Esophagus mucosa (tissue), 1 donor: Measurements from ENCODE around the gene CROCC. TPM values are rescaled to one million over a fixed set of nuclear protein-coding genes. Genes with fewer than 3 reads are reported as not detected.
"Not testable (repeated sequence)": the region's sequence is repeated elsewhere in the genome, so short reads cannot be mapped to it uniquely, and the experiment has no call there.

Experiments
- ATAC-seq: fragments of 200-7000 bp; cut with Tn5 transposase; one replicate; pipeline ENCODE4 v1.9.1; 2020
- total RNA-seq: library from RNA; stranded (reverse); gene quantifications from one replicate; pipeline ENCODE4 v1.2.4, GENCODE V29; 2023
- donor health status: DM: yes; HTN: yes; CAD: no.

The CROCC gene, protein sequence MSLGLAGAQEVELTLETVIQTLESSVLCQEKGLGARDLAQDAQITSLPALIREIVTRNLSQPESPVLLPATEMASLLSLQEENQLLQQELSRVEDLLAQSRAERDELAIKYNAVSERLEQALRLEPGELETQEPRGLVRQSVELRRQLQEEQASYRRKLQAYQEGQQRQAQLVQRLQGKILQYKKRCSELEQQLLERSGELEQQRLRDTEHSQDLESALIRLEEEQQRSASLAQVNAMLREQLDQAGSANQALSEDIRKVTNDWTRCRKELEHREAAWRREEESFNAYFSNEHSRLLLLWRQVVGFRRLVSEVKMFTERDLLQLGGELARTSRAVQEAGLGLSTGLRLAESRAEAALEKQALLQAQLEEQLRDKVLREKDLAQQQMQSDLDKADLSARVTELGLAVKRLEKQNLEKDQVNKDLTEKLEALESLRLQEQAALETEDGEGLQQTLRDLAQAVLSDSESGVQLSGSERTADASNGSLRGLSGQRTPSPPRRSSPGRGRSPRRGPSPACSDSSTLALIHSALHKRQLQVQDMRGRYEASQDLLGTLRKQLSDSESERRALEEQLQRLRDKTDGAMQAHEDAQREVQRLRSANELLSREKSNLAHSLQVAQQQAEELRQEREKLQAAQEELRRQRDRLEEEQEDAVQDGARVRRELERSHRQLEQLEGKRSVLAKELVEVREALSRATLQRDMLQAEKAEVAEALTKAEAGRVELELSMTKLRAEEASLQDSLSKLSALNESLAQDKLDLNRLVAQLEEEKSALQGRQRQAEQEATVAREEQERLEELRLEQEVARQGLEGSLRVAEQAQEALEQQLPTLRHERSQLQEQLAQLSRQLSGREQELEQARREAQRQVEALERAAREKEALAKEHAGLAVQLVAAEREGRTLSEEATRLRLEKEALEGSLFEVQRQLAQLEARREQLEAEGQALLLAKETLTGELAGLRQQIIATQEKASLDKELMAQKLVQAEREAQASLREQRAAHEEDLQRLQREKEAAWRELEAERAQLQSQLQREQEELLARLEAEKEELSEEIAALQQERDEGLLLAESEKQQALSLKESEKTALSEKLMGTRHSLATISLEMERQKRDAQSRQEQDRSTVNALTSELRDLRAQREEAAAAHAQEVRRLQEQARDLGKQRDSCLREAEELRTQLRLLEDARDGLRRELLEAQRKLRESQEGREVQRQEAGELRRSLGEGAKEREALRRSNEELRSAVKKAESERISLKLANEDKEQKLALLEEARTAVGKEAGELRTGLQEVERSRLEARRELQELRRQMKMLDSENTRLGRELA (N-terminal part only)
- 15.3 TPM for total RNA-seq

DNA sequence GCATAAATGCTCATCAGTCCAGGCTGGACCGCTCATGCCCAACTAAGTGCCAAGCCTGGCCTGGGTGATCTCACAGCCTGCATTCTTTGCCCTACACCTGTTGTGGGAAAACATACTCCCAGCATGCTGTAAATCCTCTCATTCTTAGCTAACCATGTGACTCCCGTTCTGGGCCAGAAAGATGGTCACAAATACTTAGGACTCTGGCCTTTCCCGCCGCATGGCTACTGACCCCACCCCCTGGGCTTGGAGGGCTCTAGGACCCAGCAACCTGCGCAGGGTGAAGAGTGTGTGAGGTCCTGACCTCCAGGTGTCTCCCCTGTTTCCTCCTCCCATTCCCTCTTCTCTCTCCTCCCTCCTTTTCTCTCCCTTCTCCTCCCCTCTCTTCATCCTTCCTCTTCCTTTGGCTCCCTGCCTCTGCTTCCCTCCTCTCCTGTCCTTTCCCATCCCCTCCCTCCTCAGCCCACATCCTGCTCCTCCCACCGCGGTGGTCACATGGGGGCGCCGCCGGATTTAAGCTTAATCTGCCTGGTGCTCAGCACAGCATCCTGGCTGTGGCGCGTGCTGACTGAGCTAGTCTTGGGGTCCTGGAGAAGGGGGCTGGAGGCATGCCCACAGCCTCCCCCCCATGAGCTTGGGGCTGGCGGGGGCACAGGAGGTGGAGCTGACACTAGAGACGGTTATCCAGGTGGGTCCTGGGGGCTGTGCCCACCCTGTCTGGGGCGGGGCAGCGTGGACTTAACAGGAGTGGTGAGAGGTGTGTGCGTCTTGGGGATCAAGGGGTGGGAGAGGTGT lies at the start of gene CROCC:
CROCC (plus strand) TSS at position 541 of the 795 bp plus-strand sequence; CDS start at position 629, 88 bp downstream.
- ATAC-seq: no peak

GRCh38 chr1:16872152-16873075 lies 49.3 kb upstream of the CROCC start:
- ATAC-seq: peak; percentile 84

- peak; percentile 19 for ATAC-seq
Measured at GRCh38 chr1:16873076-16873879, 48.5 kb upstream of the CROCC start.

DNA sequence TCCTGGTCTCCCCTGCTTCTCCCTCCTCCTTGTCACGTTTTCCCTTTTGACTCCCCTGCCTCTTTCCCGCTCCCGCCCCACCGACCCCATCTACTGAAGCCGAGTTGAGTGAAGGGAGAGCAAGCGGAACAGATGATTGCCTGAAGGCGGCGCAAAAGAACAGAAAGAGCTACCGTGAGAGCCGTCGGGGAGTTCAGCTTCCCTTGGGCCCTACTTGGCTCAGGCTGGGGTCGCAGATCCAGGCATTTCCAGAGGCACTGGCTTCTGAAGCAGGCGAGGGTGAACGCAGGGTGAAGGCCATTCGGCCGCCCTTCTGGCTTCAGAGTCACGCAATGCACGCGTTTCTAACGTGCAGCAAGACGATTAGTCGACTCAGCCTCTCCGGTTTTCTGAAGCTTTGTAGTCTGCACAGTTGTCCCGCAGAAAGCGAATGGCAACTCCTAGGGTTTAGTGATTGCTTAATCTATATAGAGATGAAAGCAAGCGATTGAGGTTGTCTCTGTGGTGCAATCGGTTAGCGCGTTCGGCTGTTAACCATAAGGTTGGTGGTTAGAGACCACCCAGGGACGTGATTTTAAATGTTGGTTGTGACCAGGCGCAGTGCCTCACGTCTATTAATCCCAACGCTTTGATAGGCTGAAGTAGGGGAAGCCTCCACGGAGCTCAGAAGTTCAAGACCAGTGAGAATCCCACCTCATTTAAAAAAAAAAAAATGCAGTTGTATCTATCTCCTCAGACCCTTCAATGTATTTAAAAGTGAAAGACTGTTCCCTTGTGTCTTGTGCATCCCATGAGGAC lies 46.6 kb upstream of the CROCC start:
- ATAC-seq: not testable (repeated sequence)

- ATAC-seq: not testable (repeated sequence)
Measured at GRCh38 chr1:16881742-16882141, 40.0 kb upstream of the CROCC start.

DNA sequence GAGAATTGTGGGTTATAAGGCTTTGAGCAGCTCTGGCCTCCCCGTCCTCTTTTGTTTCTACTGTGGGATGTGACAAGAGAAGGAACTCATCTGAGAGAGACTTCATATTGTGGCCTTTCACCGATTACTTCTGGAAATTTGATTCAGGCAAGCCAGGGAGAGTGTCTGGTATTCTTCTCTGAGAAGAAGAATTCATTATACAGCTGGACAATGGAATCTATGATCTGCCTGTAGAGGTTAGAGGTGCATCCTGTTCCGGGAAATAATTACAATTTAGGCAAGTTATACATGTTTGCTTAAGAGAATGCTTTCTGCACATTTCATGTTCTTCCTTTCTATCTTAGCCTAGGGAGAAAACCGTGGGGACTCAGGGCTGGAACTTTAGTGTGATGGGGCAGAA lies 38.7 kb upstream of the CROCC start:
- ATAC-seq: no peak

GRCh38 chr1:16884487-16884886 lies 37.2 kb upstream of the CROCC start:
- not testable (repeated sequence) for ATAC-seq

GRCh38 chr1:16886860-16887605 lies 34.7 kb upstream of the CROCC start:
- ATAC-seq: peak; percentile 15

- ATAC-seq: peak; percentile 88
Measured at GRCh38 chr1:16888860-16889816, 32.6 kb upstream of the CROCC start.

DNA sequence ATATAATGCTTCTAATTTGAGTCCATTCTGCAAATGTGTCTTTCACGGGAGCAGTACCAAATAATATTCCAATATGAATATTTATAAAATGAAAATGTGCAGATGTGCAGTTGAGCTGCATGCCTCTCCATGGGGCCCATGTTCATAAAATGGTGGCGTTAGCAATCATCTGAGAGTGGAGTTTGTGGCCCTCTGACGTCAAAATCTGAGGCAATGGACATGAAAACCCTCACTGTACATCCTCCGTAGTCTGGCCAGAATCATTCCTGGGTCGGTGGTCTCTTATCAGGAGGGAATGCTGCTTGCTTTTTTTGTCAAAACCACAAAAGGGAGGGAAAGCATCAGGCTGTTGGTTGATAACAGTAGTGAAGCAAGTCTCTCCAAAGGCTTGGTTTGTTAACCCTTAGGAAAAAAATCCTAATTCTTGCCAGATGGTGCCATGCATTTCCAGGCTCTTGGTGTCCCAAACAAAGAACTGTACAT lies 31.2 kb upstream of the CROCC start:
- not testable (repeated sequence) for ATAC-seq

- not testable (repeated sequence) for ATAC-seq
Measured at GRCh38 chr1:16891057-16891456, 30.7 kb upstream of the CROCC start.

GRCh38 chr1:16892978-16893525 lies 28.7 kb upstream of the CROCC start:
- ATAC-seq: not testable (repeated sequence)

DNA sequence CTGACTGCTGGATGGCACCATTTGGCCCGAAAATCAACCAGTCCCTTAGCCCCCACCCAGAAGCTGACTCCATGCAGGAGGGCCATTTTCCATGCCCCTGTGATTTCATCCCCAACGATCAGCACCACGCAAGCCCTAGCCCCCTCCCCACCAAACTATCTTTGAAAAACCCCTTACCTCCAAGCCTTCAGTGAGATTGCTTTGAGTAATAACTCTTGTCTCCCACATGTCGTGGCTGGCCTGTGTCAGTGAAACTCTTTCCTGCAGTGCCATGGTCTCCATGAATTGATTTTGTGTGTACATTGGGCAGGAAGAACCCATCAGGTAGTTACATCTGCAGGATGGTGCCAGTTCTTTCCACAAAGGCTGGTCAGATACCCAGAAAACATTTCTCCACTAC lies 27.9 kb upstream of the CROCC start:
- not testable (repeated sequence) for ATAC-seq

DNA sequence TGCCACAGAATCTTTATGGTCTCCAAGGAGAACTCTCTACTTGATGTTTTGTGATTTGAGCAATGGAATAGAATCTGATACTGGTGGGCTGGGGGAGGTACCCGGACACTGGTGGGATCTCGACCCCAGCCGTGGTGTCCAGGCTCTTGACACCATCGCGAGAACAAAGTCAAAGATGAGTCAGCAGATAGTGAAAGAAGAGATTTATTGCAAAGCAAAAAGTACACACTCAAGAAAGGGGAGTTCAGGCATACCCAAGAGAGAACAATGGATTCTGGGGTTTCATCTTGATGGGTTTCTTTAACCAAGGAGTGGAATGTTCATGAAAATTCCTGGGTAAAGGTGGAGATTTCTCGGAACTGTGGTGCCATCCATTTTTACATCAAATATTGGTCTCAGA lies 27.4 kb upstream of the CROCC start:
- ATAC-seq: not testable (repeated sequence)

DNA sequence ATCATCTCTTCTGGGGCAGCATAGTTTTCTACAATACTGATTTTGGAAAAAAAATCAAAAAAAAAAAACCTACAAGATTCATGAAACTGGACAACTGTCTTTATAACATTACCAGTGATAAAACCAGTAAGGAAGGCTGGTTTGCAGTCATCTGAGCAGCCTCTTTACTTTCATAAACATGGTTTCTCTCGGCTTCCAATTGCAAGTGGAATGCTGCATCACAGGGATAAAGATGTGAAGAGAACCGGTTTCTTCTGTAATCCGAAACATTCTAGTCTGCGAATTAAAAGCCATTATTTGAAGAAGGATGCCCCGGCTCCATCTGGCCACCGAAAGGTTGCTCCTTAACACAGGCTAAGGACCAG lies 26.5 kb upstream of the CROCC start:
- not testable (repeated sequence) for ATAC-seq

- ATAC-seq: peak; percentile 100
Measured at GRCh38 chr1:16895598-16896315, 26.0 kb upstream of the CROCC start, which contains the start of gene RNU1-2. TSS of gene RNU1-2 (plus strand) at chr1:16895980.
